ENCODE measurements around the gene ADAM17.

Gene ADAM17

GRCh38 chr2:9440058-9440727 lies 115.4 kb downstream of the ADAM17 start:
- DNase-seq: no peak

GRCh38 chr2:9439536-9439935 lies 116.1 kb downstream of the ADAM17 start:
- H3K36me3 ChIP-seq: peaks cover 80% of the 10 kb centered on the region
- H3K27me3 ChIP-seq: no peaks in the 10 kb centered on the region
- no peak for DNase-seq
- H3K4me3 ChIP-seq (ENCODE audit: low read depth, low read length): no peak overlapping the region
- H3K9me3 ChIP-seq: no peaks in the 10 kb centered on the region
- peaks cover 2% of the 10 kb centered on the region; the same call in 1 of the 2 replicates for H3K4me1 ChIP-seq
- no peak for TF ChIP-seq CTCF (IDR thresholded peaks at IDR 0.05; ENCODE audit: low read depth, low read length)

More at GRCh38 chr2:9440058-9440727, 115.4 kb downstream of the ADAM17 start:
- TF ChIP-seq CTCF (IDR thresholded peaks at IDR 0.05; ENCODE audit: low read depth, low read length): no peak
- Histone ChIP-seq H3K9me3 (no peaks in the 10 kb centered on the region), H3K4me3 (ENCODE audit: low read depth, low read length) (no peak overlapping the region), H3K4me1 (no peaks in the 10 kb centered on the region), H3K36me3 (peaks cover 82% of the 10 kb centered on the region), H3K27me3 (no peaks in the 10 kb centered on the region)
